HPDE6-E6E7 (cell line): Measurements from ENCODE around the gene GSN.
A peak's percentile ranks its signal among the peaks of the same experiment; 100 is the strongest.

Source experiments
- DNase-seq: peaks from one replicate; pipeline ENCODE4 v3.0.0; 2011; ENCODE audit warnings: missing footprints; ENCODE audit errors: extremely low spot score

Gene GSN

GRCh38 chr9:121267689-121268597 lies at the start of gene GSN:
Gene GSN (plus strand): TSS chr9:121268162. CDS start chr9:121301972, 33,810 bp downstream.
- DNase-seq = no peak

DNA sequence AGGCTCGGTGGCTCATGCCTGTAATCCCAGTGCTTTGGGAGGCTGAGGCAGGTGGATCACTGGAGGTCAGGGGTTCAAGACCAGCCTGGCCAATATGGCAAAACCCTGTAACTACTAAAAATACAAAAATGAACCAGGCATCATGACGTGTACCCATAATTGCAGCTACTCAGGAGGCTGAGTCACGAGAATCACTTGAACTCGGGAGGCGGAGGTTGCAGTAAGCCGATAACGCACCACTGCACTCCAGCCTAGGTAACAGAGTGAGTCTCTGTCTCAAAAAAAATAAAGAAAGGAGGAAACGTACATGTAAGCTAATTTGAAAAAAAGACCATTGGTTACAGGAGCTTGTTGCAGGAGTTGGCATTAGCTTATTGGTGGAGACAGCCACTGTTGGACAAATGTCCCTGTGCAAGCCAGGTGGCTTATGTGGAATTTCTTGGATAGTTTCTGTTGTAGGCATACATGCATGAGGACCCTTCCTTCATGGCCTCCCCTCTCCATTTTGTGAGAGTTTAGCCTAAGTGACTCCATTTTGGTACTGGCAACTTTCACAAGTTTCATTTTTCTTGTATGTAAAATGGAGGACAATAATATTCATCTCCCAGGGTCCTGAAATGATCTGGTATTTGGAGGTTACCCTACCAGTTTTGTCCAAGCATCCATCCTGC lies 49.5 kb upstream of the GSN start:
- no peak for DNase-seq

GRCh38 chr9:121219530-121219929 lies 48.4 kb upstream of the GSN start:
- no peak for DNase-seq

DNA sequence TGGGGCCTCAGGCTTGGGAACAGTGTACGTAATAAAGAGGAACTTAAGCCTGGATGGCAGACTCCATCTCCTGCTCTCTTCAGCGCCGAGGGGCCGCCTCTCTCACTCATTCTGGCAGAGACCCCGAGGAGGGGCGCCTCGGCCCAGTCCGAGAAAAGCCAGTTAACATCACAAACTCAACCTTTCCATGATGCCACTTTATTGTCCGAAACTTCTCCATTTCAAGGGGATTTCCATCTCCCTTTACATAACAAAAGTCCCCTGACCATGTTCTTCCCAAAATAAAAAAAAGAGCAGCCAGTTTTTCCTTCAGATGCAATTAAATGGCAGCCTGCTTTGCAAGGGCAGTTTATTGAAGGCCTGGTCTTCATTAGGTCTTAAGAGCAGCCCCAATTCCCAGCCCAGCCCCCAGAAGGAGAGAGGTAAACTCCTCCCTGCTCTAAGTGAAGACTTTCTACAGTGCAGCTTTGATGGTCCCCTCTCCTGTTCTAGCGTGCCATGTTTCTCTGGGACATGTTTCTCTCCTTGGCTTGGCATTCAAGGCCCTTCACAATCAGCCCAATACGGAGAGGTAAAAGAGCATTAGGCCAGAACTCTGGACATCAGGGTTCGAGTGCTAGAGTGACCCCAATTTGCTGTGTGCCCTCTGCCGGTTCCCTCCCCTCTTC lies 46.8 kb upstream of the GSN start:
- no peak for DNase-seq

- no peak for DNase-seq
Measured at GRCh38 chr9:121221664-121222055, 46.3 kb upstream of the GSN start.

- no peak for DNase-seq
Measured at GRCh38 chr9:121222524-121223171, 45.3 kb upstream of the GSN start.

DNA sequence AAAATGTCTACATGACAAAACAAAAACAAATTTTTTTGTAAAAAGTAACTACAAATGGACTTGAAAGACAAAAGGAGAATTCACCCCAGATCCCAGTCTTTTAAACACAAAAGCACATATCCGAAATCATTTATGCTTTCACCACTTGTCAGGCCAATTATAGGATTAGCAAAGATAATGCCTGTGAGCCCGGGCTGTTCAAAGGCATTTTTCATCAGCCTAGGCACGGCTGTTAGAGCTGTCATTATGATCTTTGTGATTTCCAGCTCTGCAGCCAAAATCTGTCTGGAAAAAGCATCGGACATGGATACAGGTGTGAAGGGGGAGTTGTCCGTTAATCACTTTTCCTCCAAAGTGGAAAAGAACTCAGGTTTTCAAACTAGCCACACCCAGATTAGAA lies 42.7 kb upstream of the GSN start:
- no peak for DNase-seq

GRCh38 chr9:121226175-121226574 lies 41.8 kb upstream of the GSN start:
- peak; percentile 57 for DNase-seq

GRCh38 chr9:121227862-121228261 lies 40.1 kb upstream of the GSN start:
- DNase-seq = no peak

GRCh38 chr9:121230256-121230655 lies 37.7 kb upstream of the GSN start:
- no peak for DNase-seq

GRCh38 chr9:121232251-121232650 lies 35.7 kb upstream of the GSN start:
- DNase-seq = no peak

- peak; percentile 59 for DNase-seq
Measured at GRCh38 chr9:121233906-121234831, 33.8 kb upstream of the GSN start.

DNA sequence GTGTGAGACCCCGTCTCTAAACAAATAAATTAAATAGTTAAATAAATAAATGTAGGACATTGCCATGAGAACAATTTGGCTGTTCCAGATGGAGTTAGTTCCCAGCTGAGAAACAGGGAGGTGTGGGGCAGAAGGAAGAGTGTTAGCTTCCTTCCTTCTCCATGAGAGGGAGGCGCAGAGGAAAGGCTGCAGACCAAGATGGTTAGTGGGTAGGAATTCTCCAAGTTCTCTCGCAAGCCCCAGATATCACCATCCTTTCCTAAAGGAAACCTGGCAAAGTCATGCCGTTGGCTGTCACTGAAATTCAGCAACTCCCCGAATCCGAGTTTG lies 33.2 kb upstream of the GSN start:
- no peak for DNase-seq

- DNase-seq = no peak
Measured at GRCh38 chr9:121235512-121235911, 32.5 kb upstream of the GSN start.

DNA sequence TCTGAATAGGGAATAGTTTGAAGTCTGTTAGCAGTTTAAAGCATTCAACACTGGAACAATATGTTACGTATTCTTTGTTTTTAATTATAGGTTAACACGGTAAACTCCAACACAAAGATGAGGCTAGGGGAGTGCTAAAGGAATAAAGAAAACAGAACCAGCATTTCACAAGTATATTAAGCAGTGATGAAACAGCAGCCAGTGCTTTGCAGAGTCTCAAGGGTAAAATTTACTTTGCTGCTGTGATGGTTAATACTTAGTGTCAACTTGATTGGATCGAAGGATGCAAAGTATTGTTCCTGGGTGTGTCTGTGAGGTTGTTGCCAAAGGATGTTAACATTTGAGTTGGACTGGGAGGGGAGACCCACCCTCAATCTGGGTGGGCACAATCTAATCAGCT lies 30.0 kb upstream of the GSN start:
- DNase-seq = no peak

DNA sequence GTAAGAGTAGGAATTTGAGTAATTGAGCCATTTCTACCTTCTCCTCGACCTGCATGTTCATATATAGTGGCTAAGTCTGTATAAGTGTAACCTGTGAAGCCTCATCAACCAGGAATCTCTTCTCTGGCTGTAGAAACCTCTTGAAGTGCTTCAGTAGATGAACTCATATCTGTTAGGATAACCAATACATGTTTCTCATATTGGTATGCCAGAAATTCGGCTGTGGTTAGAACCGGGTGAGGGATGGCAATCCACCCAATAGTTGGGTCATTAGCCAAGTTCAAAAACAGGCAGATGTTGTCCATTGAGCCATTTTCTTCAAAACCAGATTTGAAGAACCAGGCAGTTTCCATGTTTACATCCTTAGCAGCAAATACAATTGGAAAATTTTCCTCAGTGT lies 28.9 kb upstream of the GSN start:
- DNase-seq = no peak

DNA sequence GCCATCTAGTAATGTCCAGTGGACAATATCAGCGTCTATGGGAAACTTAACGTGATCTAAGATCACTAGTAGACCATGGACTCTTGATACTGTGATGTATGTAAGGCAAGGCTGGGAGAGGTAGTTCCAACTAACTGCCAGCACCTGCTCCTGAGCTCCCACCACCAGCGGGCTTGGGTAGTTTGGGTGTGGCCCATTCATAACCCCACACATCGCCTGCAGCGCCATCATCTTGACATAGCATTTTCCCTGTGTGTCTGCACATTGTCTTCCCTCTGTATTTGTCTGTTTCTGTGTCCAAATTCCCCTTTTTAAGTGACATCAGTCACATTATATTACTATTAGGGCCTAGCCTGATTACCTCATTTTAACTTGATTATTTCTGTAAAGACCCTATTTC lies 28.1 kb upstream of the GSN start:
- no peak for DNase-seq

DNA sequence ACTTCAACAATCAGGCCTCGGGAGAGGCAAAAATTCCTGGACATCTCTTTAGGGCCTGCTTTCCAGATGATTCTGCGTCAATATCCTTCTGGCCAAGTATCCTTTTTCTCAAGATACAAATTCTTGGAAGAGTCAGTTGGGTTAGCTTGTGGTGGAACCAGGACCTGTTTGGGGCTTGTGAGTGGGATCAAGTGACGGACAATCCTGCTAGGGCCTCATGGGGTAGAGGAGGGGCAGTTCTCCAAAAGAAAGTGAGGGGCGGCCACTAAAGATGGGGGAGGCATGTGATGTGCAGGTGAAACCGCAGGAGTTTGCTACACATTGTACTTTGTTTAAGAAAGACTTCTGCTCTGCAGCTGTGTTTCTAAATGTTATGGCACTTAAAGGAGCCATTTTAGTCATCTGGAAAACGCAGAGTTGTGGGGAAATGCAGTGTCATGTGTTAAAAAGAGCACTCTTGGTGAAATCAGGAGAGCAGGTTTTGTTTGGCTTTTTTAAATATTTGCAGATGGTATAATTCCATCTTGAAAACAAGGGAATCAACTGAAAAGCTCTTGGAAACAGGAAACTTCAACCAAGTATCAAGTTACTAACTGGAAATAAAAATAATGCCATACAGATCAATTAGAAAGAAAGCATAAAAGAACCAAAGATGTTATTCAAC lies 27.4 kb upstream of the GSN start:
- no peak for DNase-seq

DNA sequence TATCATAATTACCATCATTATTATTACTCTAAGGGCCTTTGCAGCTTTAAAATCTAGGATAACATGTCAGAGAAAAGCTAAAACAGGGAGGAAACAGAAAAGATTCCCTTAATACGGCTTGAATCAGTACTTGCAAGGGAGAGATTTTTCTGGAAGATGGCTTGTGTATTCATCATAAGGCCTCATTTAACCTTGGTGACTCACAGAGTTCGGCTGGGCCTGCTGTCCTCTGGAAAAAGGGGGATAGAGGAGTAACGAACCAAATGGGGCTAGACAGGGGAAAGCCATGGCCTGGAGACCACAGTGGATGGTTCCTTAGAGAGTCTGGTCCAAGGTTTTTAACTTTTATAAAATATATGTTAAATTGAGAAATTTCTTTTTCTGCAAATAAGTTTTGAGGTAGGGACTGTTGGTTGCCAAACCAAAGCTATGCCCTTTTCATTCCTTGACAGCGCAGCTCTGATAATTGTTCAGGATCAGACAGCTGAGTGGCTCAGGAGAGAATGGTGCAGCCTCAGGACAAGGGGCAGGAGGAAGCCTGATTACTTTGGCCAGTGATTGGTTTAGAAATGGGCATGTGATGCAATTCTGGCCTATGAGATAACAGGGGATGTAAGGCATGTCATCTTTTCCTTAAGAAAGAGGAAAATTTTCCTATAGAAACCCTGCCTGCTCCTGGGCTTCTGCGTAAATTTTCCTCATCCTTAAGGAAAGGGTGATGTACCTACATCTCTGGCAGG lies 25.6 kb upstream of the GSN start:
- no peak for DNase-seq

GRCh38 chr9:121242959-121243346 lies 25.0 kb upstream of the GSN start:
- no peak for DNase-seq
